ENCODE data around the gene CCDC38. TPM values are rescaled to one million over a fixed set of nuclear protein-coding genes. Genes with fewer than 3 reads are reported as not detected.

CCDC38 gene
- total and polyA plus RNA-seq, 8 donors, result 0.18 to 1.1 (median 0.58) TPM; not detected in 1

GRCh38 chr12:95830335-95831089, 111.9 kb downstream of the CCDC38 start:
- Histone ChIP-seq H3K4me3 (no peak overlapping the region), H3K36me3 (no peaks in the 10 kb centered on the region), H3K27ac (peak overlapping the region in 1 of 2 donors; percentile 51), H3K4me1 (no peaks in the 10 kb centered on the region), H3K9me3 (no peaks in the 10 kb centered on the region), H3K27me3 (no peaks in the 10 kb centered on the region)
- intact Hi-C loops (cut with DNase I), result no loop called here
- peak; percentile 55 for ATAC-seq
- DNase-seq, result no peak
- TF ChIP-seq CTCF (IDR thresholded peaks at IDR 0.05), result no peak

GRCh38 chr12:95829395-95829794, 113.0 kb downstream of the CCDC38 start:
- no peak for TF ChIP-seq CTCF (IDR thresholded peaks at IDR 0.05)
- peak overlapping the region; percentile 6 to 51 for H3K27ac ChIP-seq
- DNase-seq, result peak in 1 of 4 donors; percentile 29

GRCh38 chr12:95820096-95820703, 122.2 kb downstream of the CCDC38 start:
- intact Hi-C loops (cut with DNase I), result no loop called here
- Histone ChIP-seq H3K27me3 (no peaks in the 10 kb centered on the region), H3K9me3 (no peaks in the 10 kb centered on the region), H3K36me3 (no peaks in the 10 kb centered on the region), H3K4me1 (no peaks in the 10 kb centered on the region), H3K4me3 (no peak overlapping the region), H3K27ac (no peak overlapping the region)
- TF ChIP-seq CTCF (IDR thresholded peaks at IDR 0.05), result peak; percentile 37 to 41
- ATAC-seq, result peak; percentile 69
- DNase-seq, result peak in 2 of 4 donors; percentile 25 to 32

More at GRCh38 chr12:95829395-95829794, 113.0 kb downstream of the CCDC38 start:
- no peaks in the 10 kb centered on the region for H3K4me1 ChIP-seq
- no peaks in the 10 kb centered on the region for H3K36me3 ChIP-seq
- no peaks in the 10 kb centered on the region for H3K27me3 ChIP-seq
- intact Hi-C loops (cut with DNase I), result no loop called here
- peak; percentile 80 for ATAC-seq
- no peaks in the 10 kb centered on the region for H3K9me3 ChIP-seq
- H3K4me3 ChIP-seq, result no peak overlapping the region

Other genes with a start within 250 kb of the CCDC38 start
- 10 to 100 TPM; 61.9 to 81.5 TPM for gene NTN4, start 151.8 kb downstream of the CCDC38 start, total RNA-seq
- 10 to 100 TPM; 22.6 to 48.6 (median 27.3) TPM for gene NTN4, start 151.8 kb downstream of the CCDC38 start, polyA plus RNA-seq (ENCODE audit: insufficient read length in 6 of 6)
- gene SNRPF, start 83.7 kb downstream of the CCDC38 start, total RNA-seq, result 10 to 100 TPM; 16.4 to 25.4 TPM
- 10 to 100 TPM; 74.3 to 94.5 (median 90.9) TPM for gene SNRPF, start 83.7 kb downstream of the CCDC38 start, polyA plus RNA-seq (ENCODE audit: insufficient read length in 6 of 6)
- 1 to 10 TPM; 1.3 to 2.4 TPM for gene AMDHD1, start 717 bp upstream of the CCDC38 start, total RNA-seq
- gene AMDHD1, start 717 bp upstream of the CCDC38 start, polyA plus RNA-seq (ENCODE audit: insufficient read length in 6 of 6), result 1 to 10 TPM in 3 of 6 donors, under 1 TPM in 3; 0.74 to 1.3 (median 1.0) TPM
- 1 to 10 TPM; 1.1 to 7.1 TPM for gene HAL, start 53.7 kb upstream of the CCDC38 start, total RNA-seq
- gene HAL, start 53.7 kb upstream of the CCDC38 start, polyA plus RNA-seq (ENCODE audit: insufficient read length in 6 of 6), result 1 to 10 TPM in 3 of 6 donors, under 1 TPM in 3; 0.64 to 1.3 (median 1.0) TPM
- gene LTA4H, start 93.0 kb upstream of the CCDC38 start, total RNA-seq, result 100 to 1,000 TPM; 201 to 227 TPM
- gene LTA4H, start 93.0 kb upstream of the CCDC38 start, polyA plus RNA-seq (ENCODE audit: insufficient read length in 6 of 6), result 100 to 1,000 TPM; 173 to 222 (median 189) TPM